ENCODE data around the gene NRDE2. TPM values are rescaled to one million over a fixed set of nuclear protein-coding genes. Genes with fewer than 3 reads are reported as not detected.

The NRDE2 gene
- total RNA-seq, 1 experiment from 2014 or later = 16.5 TPM

DNA sequence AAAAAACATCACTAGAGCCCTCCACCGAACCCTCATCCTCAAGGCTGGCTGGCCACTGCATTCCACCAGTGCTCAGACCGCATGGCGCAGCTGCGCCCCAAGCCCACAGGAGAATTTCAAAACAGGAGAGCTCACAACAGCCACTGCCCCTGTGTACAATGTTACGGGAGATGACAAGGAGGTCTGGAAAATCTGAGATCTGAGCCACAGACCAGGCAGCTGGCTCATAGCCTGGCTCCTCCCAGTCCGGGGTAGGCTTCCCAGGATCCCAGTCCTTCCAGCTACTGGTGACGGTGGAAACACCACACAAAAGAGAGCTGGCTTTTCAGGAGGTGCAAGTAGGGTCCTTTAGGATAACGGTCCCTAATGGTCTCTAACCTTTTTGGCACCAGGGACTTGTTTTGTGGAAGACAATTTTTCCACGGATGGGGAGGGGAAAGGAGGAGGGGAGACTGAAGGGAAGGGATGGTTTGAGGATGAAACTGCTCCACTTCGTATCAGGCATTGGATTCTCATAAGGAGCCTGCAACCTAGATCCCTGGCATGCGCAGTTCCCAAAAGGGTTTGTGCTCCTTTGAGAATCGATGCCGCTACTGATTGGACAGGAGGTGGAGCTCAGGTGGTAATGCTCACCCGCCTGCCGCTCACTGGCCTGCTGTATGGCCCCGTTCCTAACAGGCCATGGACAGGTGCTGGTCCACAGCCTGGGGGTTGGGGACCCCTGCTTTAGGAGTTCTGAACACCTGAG is 23.0 kb upstream of the NRDE2 start:
- no peaks in the 10 kb centered on the region for H3K4me1 ChIP-seq (ENCODE audit: control insufficient read depth, insufficient read depth, low read length)
- in situ Hi-C loops (cut with HindIII; ENCODE audit: low pct_unique_long_range_greater_than_20kb, low sequenced_read_pairs) (no loop called here), intact Hi-C loops (cut with micrococcal nuclease; ENCODE audit: unreplicated experiment) (no loop called here)
- TF ChIP-seq POLR2AphosphoS5 (IDR thresholded peaks at IDR 0.05; ENCODE audit: low read depth, low read length) (no peak), SIN3A (IDR thresholded peaks at IDR 0.05; ENCODE audit: borderline replicate concordance, insufficient read depth, low read depth, low read length) (no peak)
- no TSS peak for BruUV-seq (replicated peaks)
- H3K9me3 ChIP-seq (ENCODE audit: control insufficient read depth, insufficient read depth, low read depth, low read length) = no peaks in the 10 kb centered on the region
- DNase-seq (ENCODE audit: low read depth, low spot score) (no peak), ATAC-seq (no peak)
- H3K36me3 ChIP-seq (ENCODE audit: control insufficient read depth, insufficient read depth, low read length) = no peaks in the 10 kb centered on the region
- POLR2A ChIA-PET = no interaction called here
- H3K27me3 ChIP-seq (ENCODE audit: control insufficient read depth, insufficient read depth, low read length) = no peaks in the 10 kb centered on the region
- CTCF ChIA-PET = interaction anchor here (0.7 kb wide), 1 partner anchor 502 kb away, joined by 7 read pairs; no protein-coding TSS in a partner anchor
- no peak overlapping the region for H3K4me3 ChIP-seq (ENCODE audit: low read depth in 2 of 2, low read length in 2 of 2)
- no peak overlapping the region for H3K27ac ChIP-seq (ENCODE audit: low read length)

DNA sequence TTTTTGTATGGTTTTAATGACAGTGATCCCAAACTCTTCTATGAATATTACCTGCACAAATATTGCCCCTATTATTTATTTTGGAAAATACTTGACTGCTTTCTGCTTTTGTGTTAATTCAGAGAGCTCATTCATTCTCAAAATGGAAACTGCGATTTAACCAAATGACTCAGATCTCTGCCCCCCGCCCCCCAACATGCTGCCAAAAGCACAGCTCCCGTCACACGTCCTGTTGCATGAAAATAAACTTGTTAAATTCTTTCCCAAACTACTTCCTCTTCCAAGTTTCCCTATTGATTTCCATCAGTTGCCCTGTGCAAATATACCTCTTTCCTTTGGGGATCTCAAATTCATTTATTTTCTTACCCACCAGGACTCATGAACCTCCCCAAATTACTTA is 18.0 kb upstream of the NRDE2 start:
- DNase-seq (ENCODE audit: low read depth, low spot score) (no peak), ATAC-seq (no peak)
- no TSS peak for BruUV-seq (replicated peaks)
- no peaks in the 10 kb centered on the region for H3K27me3 ChIP-seq (ENCODE audit: control insufficient read depth, insufficient read depth, low read length)
- TF ChIP-seq SIN3A (IDR thresholded peaks at IDR 0.05; ENCODE audit: borderline replicate concordance, insufficient read depth, low read depth, low read length) (no peak), POLR2AphosphoS5 (IDR thresholded peaks at IDR 0.05; ENCODE audit: low read depth, low read length) (no peak), TCF7L2 (IDR thresholded peaks at IDR 0.05; ENCODE audit: low read depth, low read length) (no peak)
- TF ChIP-seq, protein P1, sequence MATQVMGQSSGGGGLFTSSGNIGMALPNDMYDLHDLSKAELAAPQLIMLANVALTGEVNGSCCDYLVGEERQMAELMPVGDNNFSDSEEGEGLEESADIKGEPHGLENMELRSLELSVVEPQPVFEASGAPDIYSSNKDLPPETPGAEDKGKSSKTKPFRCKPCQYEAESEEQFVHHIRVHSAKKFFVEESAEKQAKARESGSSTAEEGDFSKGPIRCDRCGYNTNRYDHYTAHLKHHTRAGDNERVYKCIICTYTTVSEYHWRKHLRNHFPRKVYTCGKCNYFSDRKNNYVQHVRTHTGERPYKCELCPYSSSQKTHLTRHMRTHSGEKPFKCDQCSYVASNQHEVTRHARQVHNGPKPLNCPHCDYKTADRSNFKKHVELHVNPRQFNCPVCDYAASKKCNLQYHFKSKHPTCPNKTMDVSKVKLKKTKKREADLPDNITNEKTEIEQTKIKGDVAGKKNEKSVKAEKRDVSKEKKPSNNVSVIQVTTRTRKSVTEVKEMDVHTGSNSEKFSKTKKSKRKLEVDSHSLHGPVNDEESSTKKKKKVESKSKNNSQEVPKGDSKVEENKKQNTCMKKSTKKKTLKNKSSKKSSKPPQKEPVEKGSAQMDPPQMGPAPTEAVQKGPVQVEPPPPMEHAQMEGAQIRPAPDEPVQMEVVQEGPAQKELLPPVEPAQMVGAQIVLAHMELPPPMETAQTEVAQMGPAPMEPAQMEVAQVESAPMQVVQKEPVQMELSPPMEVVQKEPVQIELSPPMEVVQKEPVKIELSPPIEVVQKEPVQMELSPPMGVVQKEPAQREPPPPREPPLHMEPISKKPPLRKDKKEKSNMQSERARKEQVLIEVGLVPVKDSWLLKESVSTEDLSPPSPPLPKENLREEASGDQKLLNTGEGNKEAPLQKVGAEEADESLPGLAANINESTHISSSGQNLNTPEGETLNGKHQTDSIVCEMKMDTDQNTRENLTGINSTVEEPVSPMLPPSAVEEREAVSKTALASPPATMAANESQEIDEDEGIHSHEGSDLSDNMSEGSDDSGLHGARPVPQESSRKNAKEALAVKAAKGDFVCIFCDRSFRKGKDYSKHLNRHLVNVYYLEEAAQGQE (IDR thresholded peaks at IDR 0.05; ENCODE audit: insufficient read depth in 1 of 2, low read depth in 2 of 2, low read length in 1 of 2) = no peak
- TF ChIP-seq, protein P2, sequence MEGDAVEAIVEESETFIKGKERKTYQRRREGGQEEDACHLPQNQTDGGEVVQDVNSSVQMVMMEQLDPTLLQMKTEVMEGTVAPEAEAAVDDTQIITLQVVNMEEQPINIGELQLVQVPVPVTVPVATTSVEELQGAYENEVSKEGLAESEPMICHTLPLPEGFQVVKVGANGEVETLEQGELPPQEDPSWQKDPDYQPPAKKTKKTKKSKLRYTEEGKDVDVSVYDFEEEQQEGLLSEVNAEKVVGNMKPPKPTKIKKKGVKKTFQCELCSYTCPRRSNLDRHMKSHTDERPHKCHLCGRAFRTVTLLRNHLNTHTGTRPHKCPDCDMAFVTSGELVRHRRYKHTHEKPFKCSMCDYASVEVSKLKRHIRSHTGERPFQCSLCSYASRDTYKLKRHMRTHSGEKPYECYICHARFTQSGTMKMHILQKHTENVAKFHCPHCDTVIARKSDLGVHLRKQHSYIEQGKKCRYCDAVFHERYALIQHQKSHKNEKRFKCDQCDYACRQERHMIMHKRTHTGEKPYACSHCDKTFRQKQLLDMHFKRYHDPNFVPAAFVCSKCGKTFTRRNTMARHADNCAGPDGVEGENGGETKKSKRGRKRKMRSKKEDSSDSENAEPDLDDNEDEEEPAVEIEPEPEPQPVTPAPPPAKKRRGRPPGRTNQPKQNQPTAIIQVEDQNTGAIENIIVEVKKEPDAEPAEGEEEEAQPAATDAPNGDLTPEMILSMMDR (IDR thresholded peaks at IDR 0.05) = no peak
- no peaks in the 10 kb centered on the region for H3K9me3 ChIP-seq (ENCODE audit: control insufficient read depth, insufficient read depth, low read depth, low read length)
- H3K4me3 ChIP-seq (ENCODE audit: low read depth in 2 of 2, low read length in 2 of 2) = no peak overlapping the region
- intact Hi-C loops (cut with micrococcal nuclease; ENCODE audit: unreplicated experiment) (no loop called here), in situ Hi-C loops (cut with HindIII; ENCODE audit: low pct_unique_long_range_greater_than_20kb, low sequenced_read_pairs) (no loop called here)
- H3K4me1 ChIP-seq (ENCODE audit: control insufficient read depth, insufficient read depth, low read length) = no peaks in the 10 kb centered on the region
- H3K27ac ChIP-seq (ENCODE audit: low read length) = no peak overlapping the region
- POLR2A ChIA-PET = no interaction called here
- H3K36me3 ChIP-seq (ENCODE audit: control insufficient read depth, insufficient read depth, low read length) = no peaks in the 10 kb centered on the region
- CTCF ChIA-PET = no interaction called here

DNA sequence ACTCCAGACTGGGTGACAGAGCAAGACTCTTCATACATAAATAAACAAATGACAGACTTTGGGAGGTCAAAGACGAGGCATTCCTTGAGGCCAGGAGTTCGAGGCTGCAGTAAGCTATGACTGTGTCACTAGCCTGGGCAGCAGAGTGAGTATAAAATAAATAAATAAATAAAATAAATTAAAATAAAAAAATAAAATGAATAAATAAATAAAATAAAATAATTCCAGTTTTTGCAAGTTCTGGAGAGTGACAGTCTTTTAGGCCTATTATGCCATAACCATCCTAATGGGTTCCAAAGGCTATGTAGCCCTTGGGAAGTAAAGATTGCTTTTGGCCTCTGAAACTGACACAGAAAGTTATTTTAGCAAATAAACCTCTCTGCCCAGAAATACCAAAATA is 16.5 kb upstream of the NRDE2 start:
- Histone ChIP-seq H3K36me3 (ENCODE audit: control insufficient read depth, insufficient read depth, low read length) (no peaks in the 10 kb centered on the region), H3K4me3 (ENCODE audit: low read depth in 2 of 2, low read length in 2 of 2) (no peak overlapping the region), H3K27me3 (ENCODE audit: control insufficient read depth, insufficient read depth, low read length) (no peaks in the 10 kb centered on the region), H3K27ac (ENCODE audit: low read length) (no peak overlapping the region), H3K4me1 (ENCODE audit: control insufficient read depth, insufficient read depth, low read length) (no peaks in the 10 kb centered on the region), H3K9me3 (ENCODE audit: control insufficient read depth, insufficient read depth, low read depth, low read length) (no peaks in the 10 kb centered on the region)
- ChIA-PET POLR2A (no interaction called here), CTCF (no interaction called here)
- DNase-seq (ENCODE audit: low read depth, low spot score) = no peak
- no peak for ATAC-seq
- intact Hi-C loops (cut with micrococcal nuclease; ENCODE audit: unreplicated experiment) (no loop called here), in situ Hi-C loops (cut with HindIII; ENCODE audit: low pct_unique_long_range_greater_than_20kb, low sequenced_read_pairs) (no loop called here)
- BruUV-seq (replicated peaks) = no TSS peak
- TF ChIP-seq SIN3A (IDR thresholded peaks at IDR 0.05; ENCODE audit: borderline replicate concordance, insufficient read depth, low read depth, low read length) = no peak
- TF ChIP-seq, protein P2 (IDR thresholded peaks at IDR 0.05) = no peak
- TF ChIP-seq POLR2AphosphoS5 (IDR thresholded peaks at IDR 0.05; ENCODE audit: low read depth, low read length) = no peak
